Hematopoietic multipotent progenitor cell treated with erythropoietin and hydrocortisone succinate and interleukin-3 and kit ligand, for 17 days (in vitro differentiated cells): ENCODE measurements around the gene IDE.
A peak's percentile ranks its signal among the peaks of the same experiment; 100 is the strongest.
"Not testable (repeated sequence)": the region's sequence is repeated elsewhere in the genome, so short reads cannot be mapped to it uniquely, and the experiment has no call there.

ENCODE experiments used
- DNase-seq: peaks from one replicate; pipeline ENCODE4 v3.0.0-alpha.2; 2015; ENCODE audit warnings: low spot score

IDE gene

GRCh38 chr10:92573798-92574547 lies at the start of gene IDE:
TSS of gene IDE (minus strand) at chr10:92574093. CDS start at chr10:92574019, 74 bp downstream.
- DNase-seq = peak; percentile 84

GRCh38 chr10:92619368-92619767 lies 45.5 kb upstream of the IDE start:
- no peak for DNase-seq

GRCh38 chr10:92615515-92615914 lies 41.6 kb upstream of the IDE start:
- no peak for DNase-seq

GRCh38 chr10:92604841-92605240 lies 30.9 kb upstream of the IDE start:
- no peak for DNase-seq

- DNase-seq = no peak
Measured at GRCh38 chr10:92598321-92598720, 24.4 kb upstream of the IDE start.

GRCh38 chr10:92595505-92595904 lies 21.6 kb upstream of the IDE start:
- no peak for DNase-seq

GRCh38 chr10:92593619-92594588 lies 20.0 kb upstream of the IDE start:
- no peak for DNase-seq

GRCh38 chr10:92592761-92593618 lies 19.1 kb upstream of the IDE start, which contains the start of gene KIF11:
TSS of gene KIF11 (plus strand) at chr10:92593130. CDS start at chr10:92593376, 246 bp downstream.
- DNase-seq = peak; percentile 96

- DNase-seq = peak; percentile 82
Measured at GRCh38 chr10:92591550-92592022, 17.7 kb upstream of the IDE start.

GRCh38 chr10:92590623-92591549 lies 17.0 kb upstream of the IDE start:
- peak; percentile 45 for DNase-seq

GRCh38 chr10:92582347-92582746 lies 8.5 kb upstream of the IDE start:
- DNase-seq = not testable (repeated sequence)

- DNase-seq = no peak
Measured at GRCh38 chr10:92575961-92576360, 2.1 kb upstream of the IDE start.

GRCh38 chr10:92574548-92575261 lies 812 bp upstream of the IDE start:
- DNase-seq = no peak

- DNase-seq = peak; percentile 34
Measured at GRCh38 chr10:92573091-92573797, 649 bp downstream of the IDE start.

GRCh38 chr10:92572362-92573090 lies 1.4 kb downstream of the IDE start:
- DNase-seq = no peak

GRCh38 chr10:92571649-92572048 lies 2.2 kb downstream of the IDE start:
- no peak for DNase-seq

GRCh38 chr10:92569663-92570062 lies 4.2 kb downstream of the IDE start:
- not testable (repeated sequence) for DNase-seq

- no peak for DNase-seq
Measured at GRCh38 chr10:92569071-92569470, 4.8 kb downstream of the IDE start.
